Liver (tissue), 9 donors: ENCODE measurements around the gene ANKRD65. TPM values are rescaled to one million over a fixed set of nuclear protein-coding genes. Genes with fewer than 3 reads are reported as not detected.

Source experiments
- DNase-seq: peaks from one replicate; pipeline ENCODE4 v3.0.0-alpha.2; 2017; ENCODE audit warnings: low spot score
- H3K27ac ChIP-seq, 2 donors: one replicate each; pipeline ENCODE4 v1.7.0; 2013; ENCODE audit warnings: inconsistent platforms in 2 of 2, low read length in 2 of 2, control low read depth in 1 of 2, low read depth in 1 of 2, mild to moderate bottlenecking in 1 of 2
- H3K27me3 ChIP-seq, 4 donors: one replicate each; pipeline versions ENCODE4 v1.6.1 to v1.7.0; 2013; ENCODE audit warnings: low read length in 3 of 4, inconsistent platforms in 1 of 4, mild to moderate bottlenecking in 1 of 4, moderate library complexity in 1 of 4; ENCODE audit not compliant: control insufficient read depth in 4 of 4, insufficient read depth in 4 of 4
- H3K36me3 ChIP-seq, 4 donors: one replicate each; pipeline versions ENCODE4 v1.6.1 to v1.7.0; 2013; ENCODE audit warnings: low read length in 3 of 4, mild to moderate bottlenecking in 3 of 4, low read depth in 1 of 4, moderate library complexity in 1 of 4; ENCODE audit not compliant: control insufficient read depth in 4 of 4, insufficient read depth in 3 of 4
- H3K4me1 ChIP-seq, 4 donors: one replicate each; pipeline versions ENCODE4 v1.6.1 to v1.7.0; 2013; ENCODE audit warnings: low read length in 3 of 4, mild to moderate bottlenecking in 3 of 4, moderate library complexity in 1 of 4; ENCODE audit not compliant: control insufficient read depth in 4 of 4, insufficient read depth in 4 of 4
- H3K4me3 ChIP-seq, 3 donors: one replicate each; pipeline versions ENCODE4 v1.6.1 to v1.7.0; 2013; ENCODE audit warnings: low read length in 3 of 3, control low read depth in 1 of 3, low read depth in 1 of 3, mild to moderate bottlenecking in 1 of 3
- H3K9ac ChIP-seq, 2 donors: one replicate each; pipeline ENCODE4 v1.7.0; 2013; ENCODE audit warnings: low read length in 2 of 2, mild to moderate bottlenecking in 2 of 2, moderate library complexity in 2 of 2, control low read depth in 1 of 2, low read depth in 1 of 2
- H3K9me3 ChIP-seq, 4 donors: one replicate each; pipeline versions ENCODE4 v1.6.1 to v1.7.0; 2013; ENCODE audit warnings: low read length in 3 of 4; ENCODE audit not compliant: control insufficient read depth in 4 of 4
- ATF3 ChIP-seq: IDR thresholded peaks from 2 replicates; pipeline ENCODE4 v1.6.1; 2016; ENCODE audit warnings: antibody characterized with exemption
- CTCF ChIP-seq: fragments of 150-350 bp; IDR thresholded peaks from 2 replicates; pipeline ENCODE4 v1.5.1; 2017; ENCODE audit warnings: improper control_type of control experiment, low read depth, low read length; ENCODE audit not compliant: missing input control
- FOXA2 ChIP-seq: IDR thresholded peaks from 2 replicates; pipeline ENCODE4 v1.6.1; 2016; ENCODE audit warnings: antibody characterized with exemption
- GABPA ChIP-seq, 2 donors: IDR thresholded peaks in 1 of 2; conservative IDR thresholded peaks in 1 of 2; 2 replicates each; pipeline ENCODE4 v1.6.1; 2016; ENCODE audit warnings: antibody characterized with exemption in 2 of 2, mild to moderate bottlenecking in 1 of 2, moderate library complexity in 1 of 2
- HNF4A ChIP-seq, 2 donors: conservative IDR thresholded peaks; 2 replicates each; pipeline ENCODE4 v1.6.1; 2016; ENCODE audit warnings: antibody characterized with exemption in 2 of 2, mild to moderate bottlenecking in 2 of 2
- HNF4G ChIP-seq: IDR thresholded peaks from 2 replicates; pipeline ENCODE4 v1.6.1; 2016; ENCODE audit warnings: antibody characterized with exemption
- MAX ChIP-seq: IDR thresholded peaks from 2 replicates; pipeline ENCODE4 v1.6.1; 2016; ENCODE audit warnings: antibody characterized with exemption
- RAD21 ChIP-seq, 2 donors: IDR thresholded peaks; 2 replicates each; pipeline ENCODE4 v1.6.1; 2016; ENCODE audit warnings: antibody characterized with exemption in 2 of 2, mild to moderate bottlenecking in 2 of 2
- REST ChIP-seq: IDR thresholded peaks from 2 replicates; pipeline ENCODE4 v1.6.1; 2016; ENCODE audit warnings: antibody characterized with exemption, mild to moderate bottlenecking
- RXRA ChIP-seq, 2 donors: IDR thresholded peaks; 2 replicates each; pipeline ENCODE4 v1.6.1; 2017 to 2018; ENCODE audit warnings: antibody characterized with exemption in 2 of 2, mild to moderate bottlenecking in 1 of 2
- SP1 ChIP-seq: IDR thresholded peaks from 2 replicates; pipeline ENCODE4 v1.6.1; 2018; ENCODE audit warnings: antibody characterized with exemption, mild to moderate bottlenecking
- TAF1 ChIP-seq: conservative IDR thresholded peaks from 2 replicates; pipeline ENCODE4 v1.6.1; 2016; ENCODE audit warnings: antibody characterized with exemption, mild to moderate bottlenecking
- YY1 ChIP-seq: IDR thresholded peaks from 2 replicates; pipeline ENCODE4 v1.6.1; 2016; ENCODE audit warnings: antibody characterized with exemption, mild to moderate bottlenecking
- ZBTB33 ChIP-seq: IDR thresholded peaks from 2 replicates; pipeline ENCODE4 v1.6.1; 2016; ENCODE audit warnings: antibody characterized with exemption
- WGBS: extraction: QIAGEN DNeasy Blood & Tissue Kit; methylation state at CpG from one replicate; pipeline ENCODE4 v1.1.7; 2013; 5-methylcytosine and 5-hydroxymethylcytosine counted together
- polyA plus RNA-seq, 2 donors: library from polyadenylated mRNA; stranded (reverse) in 1 of 2; unstranded in 1 of 2; fragments of 200-250 nt in 1 of 2; fragments of >200 nt in 1 of 2; fragmentation: Nextera tagmentation in 1 of 2; extraction: Ambion mirVana in 1 of 2; gene quantifications; one replicate each; pipeline versions ENCODE4 v1.2.1 to v1.2.3, GENCODE V29; 2013 to 2015
- total RNA-seq, 2 donors: library from RNA; depleted of rRNA; stranded (reverse); fragments of >200 nt; gene quantifications; one replicate each; pipeline ENCODE4 v1.2.3, GENCODE V29; 2014
- donor health status: healthy.
- donor health status: healthy.
- donor health status: healthy.
- donor health status: healthy.
- donor health status: healthy.

The ANKRD65 gene
- total and polyA plus RNA-seq, 4 donors = 0.14 to 0.31 (median 0.23) TPM

- Histone ChIP-seq H3K9me3 (no peaks in the 10 kb centered on the region), H3K27me3 (no peaks in the 10 kb centered on the region), H3K4me1 (peaks cover 4 to 50% (median 40%) of the 10 kb centered on the region in 4 donors), H3K9ac (peak overlapping the region; percentile 46 to 72), H3K4me3 (peak overlapping the region; percentile 92 to 96 (median 96)), H3K36me3 (peaks cover 20 to 40% (median 32%) of the 10 kb centered on the region in 4 donors), H3K27ac (peak overlapping the region in 1 of 2 donors; percentile 73)
- TF ChIP-seq TAF1 = no peak
- peak in 1 of 2 donors; percentile 67 for TF ChIP-seq GABPA (IDR thresholded peaks at IDR 0.05 in 1 of 2, conservative IDR thresholded peaks at IDR 0.05 in 1 of 2)
- TF ChIP-seq FOXA2 = no peak
- TF ChIP-seq MAX = peak; percentile 49
- no peak for TF ChIP-seq ZBTB33
- TF ChIP-seq HNF4A (conservative IDR thresholded peaks at IDR 0.05) = peak; percentile 10 to 12
- peak; percentile 28 for TF ChIP-seq YY1
- TF ChIP-seq ATF3 = no peak
- TF ChIP-seq RXRA (IDR thresholded peaks at IDR 0.05) = no peak
- TF ChIP-seq SP1 = peak; percentile 5
- TF ChIP-seq HNF4G = no peak
- peak in 1 of 2 donors; percentile 20 for TF ChIP-seq RAD21 (IDR thresholded peaks at IDR 0.05)
- TF ChIP-seq REST = peak; percentile 13
- no peak for TF ChIP-seq CTCF
- DNase-seq = peak; percentile 43
- 41% methylated on average over 19 of the region's 19 CpGs for WGBS
Measured at GRCh38 chr1:1397839-1398523, 23.1 kb downstream of the ANKRD65 start.
